Measurements from ENCODE around the gene GTPBP3.

Gene GTPBP3

DNA sequence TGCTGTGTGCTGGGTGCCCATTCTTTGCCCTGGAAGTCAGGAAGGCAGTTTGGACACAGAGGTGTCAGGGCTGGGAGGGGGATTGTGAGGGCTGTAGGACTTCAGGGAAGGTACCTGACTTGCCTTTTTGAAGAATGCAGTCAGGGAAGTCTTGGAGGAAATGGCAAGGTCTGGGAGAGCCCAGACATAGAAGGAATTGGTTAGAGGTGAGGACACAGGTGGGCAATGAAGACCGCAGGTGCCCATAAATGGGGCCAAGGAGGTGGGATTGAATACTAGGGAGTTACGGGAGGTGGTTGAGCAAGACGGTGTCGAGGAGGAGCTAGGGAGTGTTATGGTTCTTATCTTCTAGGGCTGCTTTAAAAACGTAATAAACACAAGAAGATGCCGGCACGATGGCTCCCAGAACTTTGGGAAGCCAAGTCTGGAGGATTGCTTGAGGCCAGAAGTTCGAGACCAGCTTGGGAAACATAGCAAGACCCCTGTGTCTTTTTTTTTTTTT, 29.4 kb upstream of the GTPBP3 start:
- Histone ChIP-seq H3F3A (ENCODE audit: insufficient read depth) (peaks cover 16% of the 10 kb centered on the region), H3K9me3 (ENCODE audit: insufficient read depth, low read length) (no peaks in the 10 kb centered on the region), H3K27me3 (ENCODE audit: low read length) (no peaks in the 10 kb centered on the region), H3K36me3 (ENCODE audit: low read length) (no peaks in the 10 kb centered on the region), H2AFZ (ENCODE audit: low read depth, low read length, severe bottlenecking) (no peak overlapping the region), H3K27ac (ENCODE audit: low read depth, low read length) (no peak overlapping the region), H3K9ac (ENCODE audit: low read length) (no peak overlapping the region), H3K9me2 (replicated peaks; ENCODE audit: insufficient read depth, low read length) (no peaks in the 10 kb centered on the region), H4K20me1 (ENCODE audit: low read depth, low read length) (no peaks in the 10 kb centered on the region), H3K4me3 (ENCODE audit: insufficient read depth, low read length, poor library complexity, severe bottlenecking) (no peak overlapping the region), H3K4me2 (ENCODE audit: low read depth, low read length, poor library complexity, severe bottlenecking) (no peak overlapping the region), H3K79me2 (ENCODE audit: insufficient read depth, low read length) (peaks cover 42% of the 10 kb centered on the region)
- TF ChIP-seq, protein P1, sequence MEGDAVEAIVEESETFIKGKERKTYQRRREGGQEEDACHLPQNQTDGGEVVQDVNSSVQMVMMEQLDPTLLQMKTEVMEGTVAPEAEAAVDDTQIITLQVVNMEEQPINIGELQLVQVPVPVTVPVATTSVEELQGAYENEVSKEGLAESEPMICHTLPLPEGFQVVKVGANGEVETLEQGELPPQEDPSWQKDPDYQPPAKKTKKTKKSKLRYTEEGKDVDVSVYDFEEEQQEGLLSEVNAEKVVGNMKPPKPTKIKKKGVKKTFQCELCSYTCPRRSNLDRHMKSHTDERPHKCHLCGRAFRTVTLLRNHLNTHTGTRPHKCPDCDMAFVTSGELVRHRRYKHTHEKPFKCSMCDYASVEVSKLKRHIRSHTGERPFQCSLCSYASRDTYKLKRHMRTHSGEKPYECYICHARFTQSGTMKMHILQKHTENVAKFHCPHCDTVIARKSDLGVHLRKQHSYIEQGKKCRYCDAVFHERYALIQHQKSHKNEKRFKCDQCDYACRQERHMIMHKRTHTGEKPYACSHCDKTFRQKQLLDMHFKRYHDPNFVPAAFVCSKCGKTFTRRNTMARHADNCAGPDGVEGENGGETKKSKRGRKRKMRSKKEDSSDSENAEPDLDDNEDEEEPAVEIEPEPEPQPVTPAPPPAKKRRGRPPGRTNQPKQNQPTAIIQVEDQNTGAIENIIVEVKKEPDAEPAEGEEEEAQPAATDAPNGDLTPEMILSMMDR (IDR thresholded peaks at IDR 0.05; ENCODE audit: insufficient read depth, low read length, poor library complexity, severe bottlenecking): no peak
- TF ChIP-seq EZH2phosphoT487 (conservative IDR thresholded peaks at IDR 0.05; ENCODE audit: low read length): no peak

DNA sequence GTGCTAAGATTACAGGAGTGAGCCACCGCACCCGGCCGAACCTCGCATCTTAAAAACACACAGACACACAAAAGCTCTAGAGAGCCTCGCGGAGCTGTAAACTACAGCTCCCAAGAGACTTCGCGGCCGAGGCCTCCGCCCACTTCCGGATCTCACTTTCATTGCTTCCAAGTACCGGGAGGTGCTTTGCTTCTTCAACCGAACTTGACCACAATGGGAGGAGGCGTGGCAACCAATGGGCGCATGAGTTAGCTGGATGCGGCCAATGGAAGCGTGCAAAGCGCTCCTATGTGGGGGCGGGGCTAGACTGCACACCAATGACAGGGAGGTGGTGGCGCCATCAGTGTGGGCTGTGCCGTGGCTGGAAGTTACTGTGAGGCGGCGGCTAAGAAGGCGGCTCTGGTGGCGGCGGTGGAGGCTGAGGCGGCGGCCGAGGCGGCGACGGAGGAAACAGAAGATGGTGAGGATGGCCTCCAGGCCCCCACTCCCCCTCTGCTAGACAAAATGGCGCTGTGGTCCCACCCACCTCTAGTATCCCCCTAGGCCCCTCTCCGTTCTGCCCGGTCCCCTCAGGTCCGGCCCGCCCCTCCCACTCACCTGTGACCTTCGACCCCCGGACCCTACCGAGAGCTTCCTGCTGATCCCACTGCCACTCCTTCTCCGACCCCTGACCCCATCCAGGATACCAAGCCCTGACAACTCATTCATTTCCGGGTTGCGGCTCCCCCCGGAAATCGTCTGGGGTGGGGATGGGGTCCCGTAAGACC, 28.0 kb upstream of the GTPBP3 start, which contains the start of gene DDA1:
TSS of gene DDA1 (plus strand) at position 366 of the 767 bp plus-strand sequence. CDS start at position 458, 92 bp downstream.
- Histone ChIP-seq H3K79me2 (ENCODE audit: insufficient read depth, low read length) (peaks cover 42% of the 10 kb centered on the region), H3K9ac (ENCODE audit: low read length) (peak within 1 kb of the TSS; percentile 97), H3K9me2 (replicated peaks; ENCODE audit: insufficient read depth, low read length) (no peaks in the 10 kb centered on the region), H3K27ac (ENCODE audit: low read depth, low read length) (peak within 1 kb of the TSS; percentile 48), H3F3A (ENCODE audit: insufficient read depth) (peaks cover 8% of the 10 kb centered on the region; the same call in 1 of the 2 replicates), H4K20me1 (ENCODE audit: low read depth, low read length) (no peaks in the 10 kb centered on the region), H2AFZ (ENCODE audit: low read depth, low read length, severe bottlenecking) (no peak within 1 kb of the TSS), H3K4me3 (ENCODE audit: insufficient read depth, low read length, poor library complexity, severe bottlenecking) (peak within 1 kb of the TSS; percentile 99), H3K4me2 (ENCODE audit: low read depth, low read length, poor library complexity, severe bottlenecking) (peak within 1 kb of the TSS; percentile 86), H3K27me3 (ENCODE audit: low read length) (no peaks in the 10 kb centered on the region), H3K36me3 (ENCODE audit: low read length) (no peaks in the 10 kb centered on the region), H3K9me3 (ENCODE audit: insufficient read depth, low read length) (no peaks in the 10 kb centered on the region)
- TF ChIP-seq, protein P1 (IDR thresholded peaks at IDR 0.05; ENCODE audit: insufficient read depth, low read length, poor library complexity, severe bottlenecking): no peak
- no peak for TF ChIP-seq EZH2phosphoT487 (conservative IDR thresholded peaks at IDR 0.05; ENCODE audit: low read length)

DNA sequence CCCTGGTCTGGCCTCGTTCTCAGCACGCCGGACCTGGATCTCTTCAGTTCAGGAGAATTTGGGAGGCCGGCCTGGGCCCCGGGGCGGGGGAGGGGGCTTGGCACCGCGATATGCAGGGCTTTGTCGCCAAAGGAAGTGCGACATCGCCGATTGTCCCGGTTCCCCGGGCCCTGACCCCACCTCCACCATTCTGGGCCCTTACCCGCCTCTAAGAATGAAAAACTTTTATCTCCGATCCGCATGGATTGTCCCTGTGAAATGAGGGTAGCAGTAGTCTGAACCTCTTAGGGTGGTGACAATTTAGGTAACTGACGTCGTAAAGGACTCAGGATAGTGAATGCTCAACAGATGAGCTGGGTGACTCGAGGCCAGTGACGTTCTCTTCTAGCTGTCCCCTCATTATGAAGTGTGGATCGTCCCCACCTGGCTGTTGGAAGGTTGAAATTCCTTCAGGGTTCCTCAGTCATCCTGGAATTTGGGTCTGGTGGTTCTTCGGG, 27.3 kb upstream of the GTPBP3 start:
- no peaks in the 10 kb centered on the region for H3K27me3 ChIP-seq (ENCODE audit: low read length)
- no peaks in the 10 kb centered on the region for H3K9me3 ChIP-seq (ENCODE audit: insufficient read depth, low read length)
- no peak overlapping the region for H2AFZ ChIP-seq (ENCODE audit: low read depth, low read length, severe bottlenecking)
- H3K9me2 ChIP-seq (replicated peaks; ENCODE audit: insufficient read depth, low read length): no peaks in the 10 kb centered on the region
- H3K36me3 ChIP-seq (ENCODE audit: low read length): no peaks in the 10 kb centered on the region
- H3K4me2 ChIP-seq (ENCODE audit: low read depth, low read length, poor library complexity, severe bottlenecking): peak overlapping the region; percentile 86
- peaks cover 42% of the 10 kb centered on the region for H3K79me2 ChIP-seq (ENCODE audit: insufficient read depth, low read length)
- peaks cover 2% of the 10 kb centered on the region; the same call in 1 of the 2 replicates for H3F3A ChIP-seq (ENCODE audit: insufficient read depth)
- no peaks in the 10 kb centered on the region for H4K20me1 ChIP-seq (ENCODE audit: low read depth, low read length)
- H3K4me3 ChIP-seq (ENCODE audit: insufficient read depth, low read length, poor library complexity, severe bottlenecking): peak overlapping the region; percentile 99
- H3K9ac ChIP-seq (ENCODE audit: low read length): peak overlapping the region; percentile 97
- no peak for TF ChIP-seq EZH2phosphoT487 (conservative IDR thresholded peaks at IDR 0.05; ENCODE audit: low read length)
- TF ChIP-seq, protein P1 (IDR thresholded peaks at IDR 0.05; ENCODE audit: insufficient read depth, low read length, poor library complexity, severe bottlenecking): no peak
- peak overlapping the region; percentile 48 for H3K27ac ChIP-seq (ENCODE audit: low read depth, low read length)

Data from SU-DHL-6 (cell line).